Astrocyte (in vitro differentiated cells and primary cell): ENCODE measurements around the gene SRMS. TPM values are rescaled to one million over a fixed set of nuclear protein-coding genes. Genes with fewer than 3 reads are reported as not detected.

Source experiments
- DNase-seq: peaks from one replicate; pipeline ENCODE4 v3.0.0-alpha.2; 2010; ENCODE audit warnings: low read depth
- FAIRE-seq: peaks from 2 replicates; lab custom pipeline; 2011; peaks lifted over from hg19 to GRCh38; lab: Jason Lieb, UNC
- H2AFZ ChIP-seq: 2 replicates; pipeline ENCODE4 v1.6.0; 2012; ENCODE audit warnings: low read depth, low read length, inconsistent platforms
- H3K27ac ChIP-seq: 2 replicates; pipeline ENCODE4 v1.5.1; 2011; ENCODE audit warnings: low read depth, low read length, inconsistent platforms
- H3K27me3 ChIP-seq: 2 replicates; pipeline ENCODE4 v1.6.0; 2011; ENCODE audit warnings: low read length, inconsistent platforms; ENCODE audit not compliant: insufficient read depth
- H3K36me3 ChIP-seq: 2 replicates; pipeline ENCODE4 v1.5.1; 2011; ENCODE audit warnings: low read length, inconsistent platforms; ENCODE audit not compliant: insufficient read depth
- H3K4me1 ChIP-seq: 2 replicates; pipeline ENCODE4 v1.5.1; 2011; ENCODE audit warnings: low read length, inconsistent platforms; ENCODE audit not compliant: insufficient read depth
- H3K4me2 ChIP-seq: 2 replicates; pipeline ENCODE4 v1.6.0; 2012; ENCODE audit warnings: low read length, inconsistent platforms
- H3K4me3 ChIP-seq: 2 replicates; pipeline ENCODE4 v1.5.1; 2011; ENCODE audit warnings: low read depth, mild to moderate bottlenecking, low read length, inconsistent platforms; ENCODE audit not compliant: insufficient read depth
- H3K79me2 ChIP-seq: 2 replicates; pipeline ENCODE4 v1.6.0; 2012; ENCODE audit warnings: mild to moderate bottlenecking, low read length, inconsistent platforms; ENCODE audit not compliant: insufficient read depth
- H3K9ac ChIP-seq: 2 replicates; pipeline ENCODE4 v1.6.0; 2012; ENCODE audit warnings: mild to moderate bottlenecking, low read length, inconsistent platforms
- H3K9me3 ChIP-seq: 2 replicates; pipeline ENCODE4 v1.5.1; 2012; ENCODE audit warnings: low read depth, mild to moderate bottlenecking, low read length, inconsistent platforms; ENCODE audit not compliant: insufficient read depth
- H4K20me1 ChIP-seq: 2 replicates; pipeline ENCODE4 v1.6.0; 2012; ENCODE audit warnings: low read length, inconsistent platforms; ENCODE audit not compliant: insufficient read depth
- H3K27ac Mint-ChIP-seq: one replicate; pipeline ENCODE4 v1.8.0; 2021; ENCODE audit warnings: mild to moderate bottlenecking, mixed read lengths; ENCODE audit not compliant: unreplicated experiment
- H3K27me3 Mint-ChIP-seq: one replicate; pipeline ENCODE4 v1.8.0; 2021; ENCODE audit warnings: low read depth, mixed read lengths; ENCODE audit not compliant: unreplicated experiment
- H3K36me3 Mint-ChIP-seq: one replicate; pipeline ENCODE4 v1.8.0; 2021; ENCODE audit warnings: low read depth, mixed read lengths; ENCODE audit not compliant: unreplicated experiment
- H3K4me1 Mint-ChIP-seq: one replicate; pipeline ENCODE4 v1.8.0; 2021; ENCODE audit warnings: low read depth, mixed read lengths; ENCODE audit not compliant: unreplicated experiment
- H3K4me3 Mint-ChIP-seq: one replicate; pipeline ENCODE4 v1.8.0; 2021; ENCODE audit warnings: mild to moderate bottlenecking, moderate library complexity, mixed read lengths; ENCODE audit not compliant: unreplicated experiment
- H3K9me3 Mint-ChIP-seq: one replicate; pipeline ENCODE4 v1.8.0; 2021; ENCODE audit warnings: mild to moderate bottlenecking, mixed read lengths; ENCODE audit not compliant: unreplicated experiment
- CTCF ChIP-seq: IDR thresholded peaks from 2 replicates; pipeline ENCODE4 v1.5.1; 2011; ENCODE audit warnings: low read depth, mild to moderate bottlenecking, inconsistent platforms, low read length, moderate library complexity; ENCODE audit not compliant: insufficient read depth
- EZH2 ChIP-seq: IDR thresholded peaks from 2 replicates; pipeline ENCODE4 v1.6.1; 2012; ENCODE audit warnings: mild to moderate bottlenecking, low read length, inconsistent platforms; ENCODE audit not compliant: insufficient read depth
- total RNA-seq: library from RNA; stranded (reverse); gene quantifications from 2 replicates; pipeline ENCODE4 v1.2.1, GENCODE V29; 2021

The SRMS gene
- total RNA-seq, 1 donor from 2014 or later, result 0.14 TPM

- no peak overlapping the region for H3K27ac Mint-ChIP-seq
- H3K36me3 ChIP-seq, result no peaks in the 10 kb centered on the region
- no peak for FAIRE-seq
Observed at GRCh38 chr20:63586797-63587196, 39.2 kb upstream of the SRMS start.

GRCh38 chr20:63585616-63586565, 38.3 kb upstream of the SRMS start:
- H3K27me3 Mint-ChIP-seq, result peaks cover 4% of the 10 kb centered on the region
- Histone ChIP-seq H3K79me2 (no peaks in the 10 kb centered on the region), H3K9me3 (no peaks in the 10 kb centered on the region), H3K9ac (no peak overlapping the region), H3K27ac (no peak overlapping the region), H3K27me3 (no peaks in the 10 kb centered on the region), H3K4me3 (no peak overlapping the region), H4K20me1 (no peaks in the 10 kb centered on the region), H3K36me3 (no peaks in the 10 kb centered on the region), H2AFZ (no peak overlapping the region), H3K4me2 (no peak overlapping the region), H3K4me1 (no peaks in the 10 kb centered on the region)
- FAIRE-seq (no peak), DNase-seq (no peak)
- no peak overlapping the region for H3K27ac Mint-ChIP-seq
- peaks cover 4% of the 10 kb centered on the region for H3K4me1 Mint-ChIP-seq
- TF ChIP-seq EZH2 (no peak), CTCF (no peak)
- H3K4me3 Mint-ChIP-seq, result no peak overlapping the region
- peaks cover 3% of the 10 kb centered on the region for H3K36me3 Mint-ChIP-seq
- no peaks in the 10 kb centered on the region for H3K9me3 Mint-ChIP-seq

More at GRCh38 chr20:63586797-63587196, 39.2 kb upstream of the SRMS start:
- Histone ChIP-seq H3K4me1 (no peaks in the 10 kb centered on the region), H3K27ac (no peak overlapping the region), H3K4me3 (no peak overlapping the region), H3K79me2 (no peaks in the 10 kb centered on the region), H3K4me2 (no peak overlapping the region), H3K27me3 (no peaks in the 10 kb centered on the region), H3K9ac (no peak overlapping the region), H3K9me3 (no peaks in the 10 kb centered on the region), H4K20me1 (no peaks in the 10 kb centered on the region), H2AFZ (no peak overlapping the region)
- Mint-ChIP-seq H3K4me3 (no peak overlapping the region), H3K4me1 (peaks cover 4% of the 10 kb centered on the region), H3K9me3 (no peaks in the 10 kb centered on the region), H3K27me3 (peaks cover 4% of the 10 kb centered on the region), H3K36me3 (peaks cover 6% of the 10 kb centered on the region)
- DNase-seq, result no peak
- TF ChIP-seq EZH2 (no peak), CTCF (no peak)
